NCI-H526 treated with DMSO at 0.1 percent for 48 hours (cell line): ENCODE measurements around the gene HMCN2.

Experiments
- DNase-seq: peaks from one replicate; lab custom pipeline; 2025; lab: John Stamatoyannopoulos, UW

The HMCN2 gene

GRCh38 chr9:130289711-130290241 lies 24.2 kb downstream of the HMCN2 start:
- DNase-seq: no peak

GRCh38 chr9:130290291-130291181 lies 25.0 kb downstream of the HMCN2 start:
- no peak for DNase-seq

- DNase-seq: no peak
Measured at GRCh38 chr9:130291474-130291873, 25.9 kb downstream of the HMCN2 start.

GRCh38 chr9:130292106-130292505 lies 26.5 kb downstream of the HMCN2 start:
- no peak for DNase-seq

- DNase-seq: no peak
Measured at GRCh38 chr9:130294664-130295063, 29.1 kb downstream of the HMCN2 start.

GRCh38 chr9:130295431-130295830 lies 29.9 kb downstream of the HMCN2 start:
- no peak for DNase-seq

- no peak for DNase-seq
Measured at GRCh38 chr9:130295945-130296782, 30.6 kb downstream of the HMCN2 start.

- DNase-seq: no peak
Measured at GRCh38 chr9:130296783-130297055, 31.2 kb downstream of the HMCN2 start.

GRCh38 chr9:130297371-130297770 lies 31.8 kb downstream of the HMCN2 start:
- no peak for DNase-seq

- DNase-seq: no peak
Measured at GRCh38 chr9:130298662-130299279, 33.2 kb downstream of the HMCN2 start.

GRCh38 chr9:130299785-130300615 lies 34.4 kb downstream of the HMCN2 start:
- DNase-seq: no peak

- no peak for DNase-seq
Measured at GRCh38 chr9:130300739-130301138, 35.2 kb downstream of the HMCN2 start.

- DNase-seq: no peak
Measured at GRCh38 chr9:130301483-130302286, 36.1 kb downstream of the HMCN2 start.

GRCh38 chr9:130302785-130303612 lies 37.4 kb downstream of the HMCN2 start:
- no peak for DNase-seq

GRCh38 chr9:130303613-130304055 lies 38.1 kb downstream of the HMCN2 start:
- no peak for DNase-seq

- DNase-seq: no peak
Measured at GRCh38 chr9:130304116-130304515, 38.6 kb downstream of the HMCN2 start.

GRCh38 chr9:130304643-130305042 lies 39.1 kb downstream of the HMCN2 start:
- DNase-seq: no peak

- DNase-seq: no peak
Measured at GRCh38 chr9:130305381-130305780, 39.8 kb downstream of the HMCN2 start.

GRCh38 chr9:130306823-130307666 lies 41.5 kb downstream of the HMCN2 start:
- no peak for DNase-seq
